Fibroblast of skin of right biceps (primary cell): ENCODE data around the gene PLSCR4.
"Not testable (repeated sequence)": the region's sequence is repeated elsewhere in the genome, so short reads cannot be mapped to it uniquely, and the experiment has no call there.

Experiments
- DNase-seq: peaks from one replicate; pipeline ENCODE4 v3.0.0-alpha.2; 2013

PLSCR4 gene, protein sequence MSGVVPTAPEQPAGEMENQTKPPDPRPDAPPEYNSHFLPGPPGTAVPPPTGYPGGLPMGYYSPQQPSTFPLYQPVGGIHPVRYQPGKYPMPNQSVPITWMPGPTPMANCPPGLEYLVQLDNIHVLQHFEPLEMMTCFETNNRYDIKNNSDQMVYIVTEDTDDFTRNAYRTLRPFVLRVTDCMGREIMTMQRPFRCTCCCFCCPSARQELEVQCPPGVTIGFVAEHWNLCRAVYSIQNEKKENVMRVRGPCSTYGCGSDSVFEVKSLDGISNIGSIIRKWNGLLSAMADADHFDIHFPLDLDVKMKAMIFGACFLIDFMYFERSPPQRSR

GRCh38 chr3:146250449-146251382, at the start of gene PLSCR4:
PLSCR4 (minus strand) TSS chr3:146251105; CDS start chr3:146222071, 29,034 bp downstream.
- DNase-seq = peak; percentile 81

DNA sequence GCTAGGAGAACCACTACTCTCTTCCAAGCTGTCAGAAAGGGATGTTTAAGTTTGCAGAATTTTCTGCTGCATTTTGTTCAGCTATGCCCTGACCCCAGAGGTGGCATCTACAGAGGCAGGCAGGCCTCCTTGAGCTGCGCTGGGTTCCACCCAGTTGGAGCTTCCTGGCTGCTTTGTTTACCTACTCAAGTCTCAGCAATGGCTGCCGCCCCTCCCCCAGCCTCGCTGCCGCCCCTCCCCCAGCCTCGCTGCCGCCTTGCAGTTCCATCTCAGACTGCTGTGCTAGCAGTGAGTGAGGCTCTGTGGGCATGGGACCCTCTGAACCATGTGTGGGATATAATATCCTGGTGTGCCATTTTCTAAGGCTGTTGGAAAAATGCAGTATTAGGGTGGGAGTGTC, 42.5 kb upstream of the PLSCR4 start:
- not testable (repeated sequence) for DNase-seq

DNA sequence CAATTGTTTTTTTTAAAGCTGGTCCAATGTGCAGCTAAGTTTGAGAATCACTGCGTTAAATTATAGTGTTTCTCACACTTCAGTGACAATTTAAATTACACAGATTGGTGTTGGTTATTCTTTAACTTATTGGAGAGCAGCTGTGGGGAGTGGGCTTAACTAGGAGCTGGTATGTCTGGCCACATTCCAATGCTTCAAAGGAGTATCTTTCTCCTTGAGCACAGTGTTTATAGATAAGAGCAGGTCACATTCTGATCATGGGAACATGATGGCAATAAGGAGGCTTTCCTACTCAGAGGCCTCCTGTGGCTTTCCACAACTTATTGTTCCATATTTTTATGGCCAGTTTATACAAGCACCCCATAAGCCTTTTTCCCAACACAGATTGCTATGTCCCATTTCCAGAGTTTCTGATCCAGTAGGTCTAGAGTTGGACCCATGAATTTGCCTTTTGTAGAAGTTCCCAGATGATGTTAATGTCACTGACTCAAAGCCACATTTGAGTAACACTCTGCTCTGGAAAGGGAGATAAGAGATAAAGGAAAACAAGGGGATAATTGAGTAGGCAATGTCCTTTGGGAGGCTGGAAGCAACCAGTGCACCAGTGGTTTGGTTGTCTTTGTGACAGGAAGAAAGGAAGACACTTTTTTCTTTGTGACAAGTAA, 33.0 kb upstream of the PLSCR4 start:
- DNase-seq = no peak

DNA sequence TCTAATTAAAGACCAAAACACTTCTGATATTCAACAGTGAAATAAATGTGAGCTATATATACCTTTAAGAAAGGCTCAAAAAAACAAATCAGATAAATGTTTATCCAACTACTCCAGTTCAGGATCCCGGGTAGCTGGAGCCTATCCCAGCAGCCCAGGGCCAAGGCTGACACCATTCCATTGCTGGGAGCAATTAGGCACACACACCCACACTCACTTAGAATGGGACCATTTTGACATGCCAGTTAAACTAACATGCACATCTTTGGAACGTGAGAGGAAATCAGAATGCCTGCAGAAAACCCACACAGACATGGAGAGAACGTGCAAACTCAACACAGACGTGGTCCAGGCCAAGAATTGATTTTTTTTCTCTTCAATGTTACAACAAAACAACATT, 30.0 kb upstream of the PLSCR4 start:
- DNase-seq = peak; percentile 66

GRCh38 chr3:146279951-146280350, 29.0 kb upstream of the PLSCR4 start:
- no peak for DNase-seq

DNA sequence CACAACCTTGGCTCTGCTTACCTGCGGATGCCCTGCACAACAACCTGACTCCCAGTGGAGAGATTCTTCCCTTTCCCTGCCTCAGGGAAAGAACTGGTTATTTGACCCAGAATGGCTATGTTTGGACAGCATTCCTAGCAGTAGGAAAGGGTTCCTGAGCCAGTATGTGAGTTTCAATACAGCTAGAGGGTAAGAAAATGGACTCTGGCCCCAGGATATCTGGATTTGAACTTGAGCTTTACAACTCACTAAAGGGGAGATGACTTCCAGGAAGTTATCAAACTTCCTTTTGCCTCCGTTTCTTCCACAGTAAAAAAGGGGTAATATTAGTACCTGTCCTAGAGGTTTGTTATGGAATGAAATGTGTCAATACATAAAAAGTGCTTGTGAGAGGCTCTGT, 28.1 kb upstream of the PLSCR4 start:
- no peak for DNase-seq

- peak; percentile 91 for DNase-seq
These were observed 27.2 kb upstream of the PLSCR4 start for GRCh38 chr3:146277953-146278631.

DNA sequence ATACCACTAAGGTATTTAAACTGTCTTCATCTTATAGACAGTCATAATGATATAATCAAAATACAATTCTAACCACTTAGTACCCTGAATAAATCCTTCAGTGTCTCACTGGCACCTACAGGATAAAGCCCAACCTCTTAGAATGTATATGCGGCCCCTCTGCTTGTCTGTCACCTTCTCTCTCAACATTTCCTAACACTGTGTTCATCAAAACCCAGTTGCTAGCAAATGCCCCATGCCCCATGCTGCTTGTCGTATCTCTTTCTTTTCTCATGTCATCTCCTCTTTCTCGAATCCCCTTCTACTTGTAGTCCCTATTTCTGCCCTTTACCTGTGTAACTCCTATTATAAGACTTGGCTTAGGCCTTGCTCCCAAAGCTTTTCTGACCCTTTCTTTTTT, 24.6 kb upstream of the PLSCR4 start:
- DNase-seq = no peak

GRCh38 chr3:146274833-146275232, 23.9 kb upstream of the PLSCR4 start:
- peak; percentile 89 for DNase-seq

DNA sequence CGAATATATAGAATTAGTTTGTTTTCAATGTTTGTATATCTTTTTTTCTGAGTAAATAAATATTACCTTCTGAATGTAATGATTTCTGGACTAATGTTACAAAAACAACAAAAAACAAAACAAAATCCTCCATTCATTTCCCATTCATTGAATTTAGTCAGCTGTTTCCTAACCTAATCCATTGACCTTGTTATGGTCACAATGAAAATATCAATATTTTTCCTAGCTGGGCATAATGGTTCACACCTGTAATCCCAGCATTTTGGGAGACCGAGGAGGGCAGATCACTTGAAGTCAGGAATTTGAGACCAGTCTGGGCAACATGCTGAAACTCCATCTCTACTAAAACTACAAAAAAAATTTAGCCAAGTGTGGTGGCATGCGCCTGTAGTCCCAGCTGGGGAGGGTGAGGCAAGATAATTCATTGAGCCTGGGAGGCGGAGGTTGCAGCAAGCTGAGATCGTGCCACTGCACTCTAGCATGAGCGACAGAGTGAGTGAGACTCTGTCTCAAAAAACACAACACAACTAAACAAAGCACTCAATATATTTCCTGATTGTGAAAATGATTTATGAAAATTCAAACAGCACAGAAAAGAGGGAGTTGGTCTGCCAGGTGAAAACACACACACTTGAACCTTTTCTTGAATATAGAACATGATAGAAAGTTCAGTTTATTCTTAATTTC, 23.0 kb upstream of the PLSCR4 start:
- no peak for DNase-seq

DNA sequence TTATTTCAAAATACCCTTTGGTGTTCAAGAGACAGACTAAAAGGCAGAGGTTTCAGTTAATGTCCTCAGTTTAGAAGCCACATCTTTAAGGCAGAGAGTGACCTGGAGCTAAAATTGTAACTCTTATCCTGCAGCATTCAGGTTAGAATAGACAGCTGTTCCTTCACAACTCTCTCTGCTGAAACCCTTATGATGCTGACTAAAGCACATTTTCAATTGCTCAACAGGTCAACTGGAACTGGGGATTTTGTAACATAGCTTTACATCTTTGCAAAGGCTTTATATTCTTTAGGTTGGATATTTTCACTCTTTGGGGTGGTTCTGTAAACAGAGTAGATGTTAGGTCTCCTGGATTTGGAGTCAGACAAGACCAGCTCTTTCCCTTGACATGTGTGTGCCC, 20.3 kb upstream of the PLSCR4 start:
- no peak for DNase-seq

DNA sequence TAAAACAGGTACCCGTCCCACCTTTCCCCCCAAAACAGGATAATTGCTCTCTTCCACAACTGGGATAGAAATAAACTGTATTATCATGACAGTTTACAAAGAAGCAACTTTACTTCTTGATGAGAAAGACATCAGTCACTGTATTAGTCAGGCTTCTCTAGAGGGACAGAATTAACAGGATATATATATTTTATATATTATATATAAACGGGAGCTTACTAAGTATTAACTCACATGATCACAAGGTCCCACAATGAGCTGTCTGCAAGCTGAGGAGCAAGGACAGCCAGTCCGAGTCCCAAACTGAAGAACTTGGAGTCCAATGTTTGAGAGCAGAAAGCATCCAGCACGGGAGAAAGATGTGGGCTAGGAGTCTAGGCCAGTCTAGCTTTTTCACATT, 18.4 kb upstream of the PLSCR4 start:
- DNase-seq = no peak

- DNase-seq = no peak
These were observed 17.8 kb upstream of the PLSCR4 start for GRCh38 chr3:146268535-146269219.

- no peak for DNase-seq
These were observed 14.8 kb upstream of the PLSCR4 start for GRCh38 chr3:146265720-146266119.

DNA sequence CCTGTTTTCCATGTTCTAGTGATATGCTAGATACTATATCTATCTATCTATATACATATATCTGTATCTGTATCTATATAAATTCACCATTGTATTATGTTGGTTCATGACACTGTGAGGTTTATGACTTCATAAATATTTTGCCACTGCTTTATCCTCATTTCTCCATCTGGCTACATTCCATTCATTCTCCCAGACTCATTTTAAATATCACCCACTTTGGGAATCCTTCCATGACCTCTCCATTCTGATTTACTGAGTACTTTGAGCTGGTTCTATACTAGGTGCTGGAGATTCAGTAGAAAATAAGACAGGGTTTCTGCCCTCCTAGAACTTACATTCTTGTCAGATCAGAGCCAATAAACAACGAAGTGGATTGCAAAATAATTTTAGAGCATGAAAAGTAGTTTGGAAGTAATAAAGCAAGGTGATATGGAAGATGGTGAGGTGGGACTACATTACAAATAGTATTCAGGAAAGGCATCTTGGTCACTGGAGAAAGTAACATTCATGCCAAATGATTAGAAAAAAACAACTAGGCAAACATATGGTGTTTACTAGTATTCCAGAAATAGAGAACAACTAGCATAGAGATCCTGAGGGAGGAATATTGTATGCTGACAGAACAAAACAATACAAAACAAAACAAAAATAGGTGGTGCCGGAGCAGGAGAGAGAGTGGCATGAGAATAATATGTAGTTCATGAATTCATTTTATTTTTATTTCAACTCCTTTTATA, 11.6 kb upstream of the PLSCR4 start:
- peak; percentile 66 for DNase-seq

GRCh38 chr3:146259880-146260589, 9.1 kb upstream of the PLSCR4 start:
- no peak for DNase-seq

DNA sequence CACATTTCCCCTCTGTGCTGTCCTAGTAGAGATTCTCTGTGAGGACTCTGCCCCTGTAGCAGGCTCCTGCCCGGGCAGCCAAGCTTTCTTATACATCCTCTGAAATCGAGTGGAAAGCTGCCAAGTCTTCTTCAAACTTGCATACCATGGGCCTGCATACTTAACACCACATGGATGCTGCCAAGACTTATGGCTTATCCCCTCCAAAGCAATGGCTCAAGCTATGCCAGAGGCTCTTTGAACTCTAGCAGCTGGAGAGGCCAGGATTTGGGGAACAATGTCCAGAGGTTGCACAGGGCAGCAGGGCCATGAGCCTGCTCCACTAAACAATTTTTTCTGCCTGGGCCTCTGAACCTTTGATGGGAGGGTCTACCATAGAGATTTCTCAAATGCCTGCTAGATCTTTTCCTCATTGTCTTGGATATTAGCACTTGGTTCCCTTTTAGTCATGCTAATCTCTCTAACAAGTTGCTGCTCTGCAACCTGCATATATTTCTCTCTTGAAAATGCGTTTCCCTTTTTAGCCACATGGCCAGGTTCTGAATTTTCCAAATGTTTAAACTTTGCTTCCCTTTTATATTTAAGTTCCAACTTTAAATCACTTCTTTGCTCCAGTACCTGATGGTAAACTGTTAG, 6.1 kb upstream of the PLSCR4 start:
- DNase-seq = peak; percentile 65

DNA sequence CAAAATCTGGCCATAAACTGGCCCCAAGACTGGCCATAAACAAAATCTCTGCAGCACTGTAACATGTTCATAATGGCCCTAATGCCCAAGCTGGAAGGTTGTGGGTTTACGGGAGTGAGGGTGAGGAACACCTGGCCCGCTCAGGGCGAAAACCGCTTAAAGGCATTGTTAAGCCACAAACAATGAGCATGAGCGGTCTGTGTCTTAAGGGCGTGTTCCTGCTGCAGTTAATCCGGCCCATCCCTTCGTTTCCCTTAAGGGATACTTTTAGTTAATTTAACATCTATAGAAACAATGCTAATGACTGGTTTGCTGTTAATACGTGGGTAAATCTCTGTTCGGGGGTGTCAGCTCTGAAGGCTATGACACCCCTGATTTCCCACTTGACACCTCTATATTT, 1.5 kb upstream of the PLSCR4 start:
- DNase-seq = not testable (repeated sequence)

DNA sequence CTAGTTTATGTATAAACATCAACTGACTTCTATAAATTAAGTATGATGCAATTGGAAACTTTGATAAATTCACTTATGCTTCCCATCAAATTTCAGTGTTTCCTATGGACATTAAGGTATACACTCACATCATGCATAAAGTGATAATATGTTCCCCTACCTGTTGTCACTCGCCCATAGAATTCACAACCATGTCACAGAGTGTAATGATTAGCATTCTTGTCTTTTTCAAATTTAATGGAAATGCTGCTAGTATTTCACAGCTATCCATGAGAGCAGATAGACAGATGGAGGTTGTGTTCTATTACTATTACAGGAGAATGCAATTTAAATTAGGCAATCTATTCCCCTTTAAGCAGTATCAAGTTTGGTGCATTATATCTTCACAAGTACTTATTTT, 984 bp downstream of the PLSCR4 start:
- DNase-seq = no peak

GRCh38 chr3:146247911-146248310, 3.0 kb downstream of the PLSCR4 start:
- no peak for DNase-seq
